Suprapubic skin (tissue), 4 donors: ENCODE results near the gene HYI.

Source experiments
- CTCF ChIP-seq, 2 donors: fragments of 200-600 bp in 1 of 2; fragments of 450-650 bp in 1 of 2; sonication (generic) in 1 of 2; IDR thresholded peaks; one replicate each; pipeline ENCODE4 v1.5.1; 2016 to 2019; ENCODE audit warnings: antibody characterized with exemption in 2 of 2, mild to moderate bottlenecking in 1 of 2, moderate library complexity in 1 of 2
- POLR2A ChIP-seq, 2 donors: fragments of 450-650 bp; IDR thresholded peaks; one replicate each; pipeline ENCODE4 v1.6.1; 2017; ENCODE audit warnings: antibody characterized with exemption in 2 of 2, mild to moderate bottlenecking in 2 of 2, moderate library complexity in 2 of 2
- POLR2AphosphoS5 ChIP-seq, 3 donors: sonication (generic); formaldehyde crosslinking; IDR thresholded peaks; one replicate each; pipeline ENCODE4 v1.6.1; 2017; ENCODE audit warnings: antibody characterized with exemption in 3 of 3

- no peak for TF ChIP-seq CTCF (IDR thresholded peaks at IDR 0.05)
- no peak for TF ChIP-seq POLR2A (IDR thresholded peaks at IDR 0.05)
- TF ChIP-seq POLR2AphosphoS5 (IDR thresholded peaks at IDR 0.05): no peak
Observed at GRCh38 chr1:43402089-43402865, 51.5 kb downstream of the HYI start.
